ENCODE measurements around the gene KIAA1958.

KIAA1958 gene

GRCh38 chr9:112648624-112649023 lies 162.0 kb downstream of the KIAA1958 start:
- TF ChIP-seq REST (IDR thresholded peaks at IDR 0.05; ENCODE audit: insufficient replicate concordance, low read depth) (no peak), POLR2AphosphoS5 (IDR thresholded peaks at IDR 0.05; ENCODE audit: low read depth) (no peak), CTCF (IDR thresholded peaks at IDR 0.05; ENCODE audit: insufficient read depth, low read length) (no peak), SPI1 (IDR thresholded peaks at IDR 0.05; ENCODE audit: borderline replicate concordance, low read depth) (no peak), GABPA (IDR thresholded peaks at IDR 0.05; ENCODE audit: low read depth) (no peak)
- no peak for DNase-seq (ENCODE audit: low read depth in 1 of 2, low spot score in 1 of 2)
- no peak overlapping the region for H3K27ac ChIP-seq (replicated peaks)
- no peak overlapping the region for H3K4me3 ChIP-seq (replicated peaks; ENCODE audit: insufficient read depth, low read length)
- no peaks in the 10 kb centered on the region for H3K27me3 ChIP-seq (ENCODE audit: insufficient read depth, poor library complexity, severe bottlenecking)

DNA sequence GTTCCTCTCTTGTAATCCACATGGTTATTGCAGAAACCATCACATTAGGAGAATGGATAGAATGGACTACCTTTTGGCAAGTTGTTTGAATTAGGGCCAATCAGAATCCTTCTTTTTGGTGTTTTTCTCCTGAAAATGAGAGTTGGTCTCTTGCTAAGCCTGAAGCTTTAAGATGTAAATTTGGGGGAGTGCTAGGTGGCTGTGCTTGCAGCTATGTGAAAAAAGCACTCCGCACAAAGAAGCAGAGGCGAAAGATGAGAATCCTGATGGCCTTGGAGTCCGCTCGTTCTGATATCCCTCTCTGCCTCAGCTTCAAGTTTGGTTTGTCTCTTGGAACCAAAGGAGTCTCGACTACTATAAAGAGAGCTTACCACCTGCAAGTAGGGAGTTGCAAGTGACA lies 167.7 kb downstream of the KIAA1958 start:
- no peak overlapping the region for H3K27ac ChIP-seq (replicated peaks)
- no peak for TF ChIP-seq POLR2AphosphoS5 (IDR thresholded peaks at IDR 0.05; ENCODE audit: low read depth)
- no peak for TF ChIP-seq REST (IDR thresholded peaks at IDR 0.05; ENCODE audit: insufficient replicate concordance, low read depth)
- no peak for TF ChIP-seq GABPA (IDR thresholded peaks at IDR 0.05; ENCODE audit: low read depth)
- TF ChIP-seq SPI1 (IDR thresholded peaks at IDR 0.05; ENCODE audit: borderline replicate concordance, low read depth): no peak
- TF ChIP-seq CTCF (IDR thresholded peaks at IDR 0.05; ENCODE audit: insufficient read depth, low read length): no peak
- DNase-seq (ENCODE audit: low read depth in 1 of 2, low spot score in 1 of 2): no peak
- H3K4me3 ChIP-seq (replicated peaks; ENCODE audit: insufficient read depth, low read length): no peak overlapping the region
- H3K27me3 ChIP-seq (ENCODE audit: insufficient read depth, poor library complexity, severe bottlenecking): no peaks in the 10 kb centered on the region

GRCh38 chr9:112655668-112656067 lies 169.0 kb downstream of the KIAA1958 start:
- no peaks in the 10 kb centered on the region for H3K27me3 ChIP-seq (ENCODE audit: insufficient read depth, poor library complexity, severe bottlenecking)
- DNase-seq (ENCODE audit: low read depth in 1 of 2, low spot score in 1 of 2): no peak
- TF ChIP-seq CTCF (IDR thresholded peaks at IDR 0.05; ENCODE audit: insufficient read depth, low read length) (no peak), SPI1 (IDR thresholded peaks at IDR 0.05; ENCODE audit: borderline replicate concordance, low read depth) (no peak)
- H3K27ac ChIP-seq (replicated peaks): no peak overlapping the region
- H3K4me3 ChIP-seq (replicated peaks; ENCODE audit: insufficient read depth, low read length): no peak overlapping the region

- no peak overlapping the region for H3K27ac ChIP-seq (replicated peaks)
- TF ChIP-seq REST (IDR thresholded peaks at IDR 0.05; ENCODE audit: insufficient replicate concordance, low read depth) (no peak), POLR2AphosphoS5 (IDR thresholded peaks at IDR 0.05; ENCODE audit: low read depth) (no peak), SPI1 (IDR thresholded peaks at IDR 0.05; ENCODE audit: borderline replicate concordance, low read depth) (no peak)
Observed at GRCh38 chr9:112659906-112660305, 173.3 kb downstream of the KIAA1958 start.

More at GRCh38 chr9:112659906-112660305, 173.3 kb downstream of the KIAA1958 start:
- no peak for DNase-seq (ENCODE audit: low read depth in 1 of 2, low spot score in 1 of 2)
- no peaks in the 10 kb centered on the region for H3K27me3 ChIP-seq (ENCODE audit: insufficient read depth, poor library complexity, severe bottlenecking)
- H3K4me3 ChIP-seq (replicated peaks; ENCODE audit: insufficient read depth, low read length): no peak overlapping the region

Measured in HL-60 (cell line).